Fibroblast of gingiva (primary cell): ENCODE results near the gene COMMD6.
A peak's percentile ranks its signal among the peaks of the same experiment; 100 is the strongest.
"Not testable (repeated sequence)": the region's sequence is repeated elsewhere in the genome, so short reads cannot be mapped to it uniquely, and the experiment has no call there.

Experiments
- DNase-seq: peaks from one replicate; pipeline ENCODE4 v3.0.0-alpha.2; 2011; ENCODE audit warnings: low read depth

COMMD6 gene

GRCh38 chr13:75537401-75538365 is at the start of gene COMMD6:
COMMD6 (minus strand) TSS chr13:75537841; CDS start chr13:75537805, 36 bp downstream.
- peak; percentile 80 for DNase-seq

- no peak for DNase-seq
Measured at GRCh38 chr13:75585153-75585552, 47.5 kb upstream of the COMMD6 start.

GRCh38 chr13:75583091-75583490 is 45.5 kb upstream of the COMMD6 start:
- peak; percentile 13 for DNase-seq

GRCh38 chr13:75581874-75582640 is 44.4 kb upstream of the COMMD6 start:
- peak; percentile 20 for DNase-seq

GRCh38 chr13:75579529-75579928 is 41.9 kb upstream of the COMMD6 start:
- no peak for DNase-seq

- DNase-seq, result no peak
Measured at GRCh38 chr13:75569576-75569975, 31.9 kb upstream of the COMMD6 start.

- DNase-seq, result peak; percentile 51
Measured at GRCh38 chr13:75566658-75567057, 29.0 kb upstream of the COMMD6 start.

GRCh38 chr13:75558145-75558840 is 20.7 kb upstream of the COMMD6 start:
- no peak for DNase-seq

- DNase-seq, result no peak
Measured at GRCh38 chr13:75556961-75557360, 19.3 kb upstream of the COMMD6 start.

GRCh38 chr13:75555836-75556235 is 18.2 kb upstream of the COMMD6 start:
- DNase-seq, result no peak

GRCh38 chr13:75554981-75555380 is 17.3 kb upstream of the COMMD6 start:
- no peak for DNase-seq

- no peak for DNase-seq
Measured at GRCh38 chr13:75554464-75554863, 16.8 kb upstream of the COMMD6 start.

- DNase-seq, result peak; percentile 40
Measured at GRCh38 chr13:75550159-75550567, 12.5 kb upstream of the COMMD6 start.

- peak; percentile 90 for DNase-seq
Measured at GRCh38 chr13:75549262-75550158, 11.9 kb upstream of the COMMD6 start, which contains the start of gene UCHL3. UCHL3 (plus strand) TSS chr13:75549791; CDS start chr13:75549821, 30 bp downstream.

- no peak for DNase-seq
Measured at GRCh38 chr13:75547917-75548316, 10.3 kb upstream of the COMMD6 start.

GRCh38 chr13:75545386-75545785 is 7.7 kb upstream of the COMMD6 start:
- DNase-seq, result not testable (repeated sequence)

GRCh38 chr13:75544681-75545330 is 7.2 kb upstream of the COMMD6 start:
- DNase-seq, result peak; percentile 89

- DNase-seq, result no peak
Measured at GRCh38 chr13:75541961-75542360, 4.3 kb upstream of the COMMD6 start.

- DNase-seq, result no peak
Measured at GRCh38 chr13:75541287-75541686, 3.6 kb upstream of the COMMD6 start.

GRCh38 chr13:75533861-75534260 is 3.8 kb downstream of the COMMD6 start:
- DNase-seq, result no peak

- no peak for DNase-seq
Measured at GRCh38 chr13:75530549-75530961, 7.1 kb downstream of the COMMD6 start.
